Measurements from ENCODE around the gene UCHL1. TPM values are rescaled to one million over a fixed set of nuclear protein-coding genes. Genes with fewer than 3 reads are reported as not detected.
A peak's percentile ranks its signal among the peaks of the same experiment; 100 is the strongest.

Gene UCHL1
- total and polyA plus RNA-seq, 7 donors, result 10.5 to 88.3 (median 23.4) TPM

DNA sequence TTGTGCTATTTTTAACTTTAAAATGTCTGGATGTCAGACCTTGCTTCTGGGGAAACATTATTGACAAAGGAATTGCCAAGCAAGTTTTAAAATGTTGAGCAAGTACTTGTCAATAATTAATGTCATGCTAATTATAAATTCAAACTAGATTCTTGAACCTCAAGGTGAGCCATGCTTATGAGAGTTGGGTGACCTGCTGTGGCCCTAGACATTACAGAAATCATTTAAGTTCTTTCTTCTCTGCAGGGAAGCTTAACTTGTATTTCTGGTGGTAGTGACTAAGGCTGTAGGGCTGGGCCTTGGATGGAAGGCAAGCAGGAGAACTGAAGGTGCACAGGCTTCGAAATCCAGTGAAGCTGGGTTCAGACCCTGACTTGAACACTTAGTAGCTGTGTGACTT is 14.8 kb upstream of the UCHL1 start:
- 85 to 96% (median 94%) methylated on average over 1 of the region's 1 CpG for WGBS, 3 donors
- no peak overlapping the region for H3K27ac ChIP-seq
- no peaks in the 10 kb centered on the region for H3K4me1 ChIP-seq
- TF ChIP-seq, protein P1, sequence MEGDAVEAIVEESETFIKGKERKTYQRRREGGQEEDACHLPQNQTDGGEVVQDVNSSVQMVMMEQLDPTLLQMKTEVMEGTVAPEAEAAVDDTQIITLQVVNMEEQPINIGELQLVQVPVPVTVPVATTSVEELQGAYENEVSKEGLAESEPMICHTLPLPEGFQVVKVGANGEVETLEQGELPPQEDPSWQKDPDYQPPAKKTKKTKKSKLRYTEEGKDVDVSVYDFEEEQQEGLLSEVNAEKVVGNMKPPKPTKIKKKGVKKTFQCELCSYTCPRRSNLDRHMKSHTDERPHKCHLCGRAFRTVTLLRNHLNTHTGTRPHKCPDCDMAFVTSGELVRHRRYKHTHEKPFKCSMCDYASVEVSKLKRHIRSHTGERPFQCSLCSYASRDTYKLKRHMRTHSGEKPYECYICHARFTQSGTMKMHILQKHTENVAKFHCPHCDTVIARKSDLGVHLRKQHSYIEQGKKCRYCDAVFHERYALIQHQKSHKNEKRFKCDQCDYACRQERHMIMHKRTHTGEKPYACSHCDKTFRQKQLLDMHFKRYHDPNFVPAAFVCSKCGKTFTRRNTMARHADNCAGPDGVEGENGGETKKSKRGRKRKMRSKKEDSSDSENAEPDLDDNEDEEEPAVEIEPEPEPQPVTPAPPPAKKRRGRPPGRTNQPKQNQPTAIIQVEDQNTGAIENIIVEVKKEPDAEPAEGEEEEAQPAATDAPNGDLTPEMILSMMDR (IDR thresholded peaks at IDR 0.05), result no peak
- H3K27me3 ChIP-seq (ENCODE audit: insufficient read depth in 3 of 3, low read length in 2 of 3), result no peaks in the 10 kb centered on the region
- no peak for ATAC-seq
- intact Hi-C loops (cut with DNase I), result no loop called here
- DNase-seq, result no peak
- H3K36me3 ChIP-seq (ENCODE audit: insufficient read depth in 1 of 2, low read depth in 1 of 2), result no peaks in the 10 kb centered on the region
- H3K4me3 ChIP-seq, result no peak overlapping the region
- no peaks in the 10 kb centered on the region for H3K9me3 ChIP-seq

DNA sequence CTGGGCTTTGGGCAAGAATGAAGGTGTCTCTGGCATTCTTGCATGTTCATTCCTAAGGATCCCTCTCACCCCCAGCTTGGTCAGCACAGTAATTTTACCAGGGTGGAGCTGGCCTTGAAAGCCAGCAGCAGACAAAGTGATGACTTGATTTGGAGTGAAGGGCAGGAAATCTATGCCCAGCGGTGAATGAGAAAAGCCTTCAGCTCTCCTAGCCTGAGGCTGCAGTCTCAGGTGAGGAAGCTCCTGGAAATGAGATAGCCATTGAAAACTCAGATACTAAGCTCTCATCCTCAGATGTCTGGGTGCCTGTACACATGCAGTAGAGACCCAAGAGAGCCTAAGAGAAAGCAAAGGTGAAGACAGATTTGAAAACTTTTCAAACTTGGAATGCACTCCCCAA is 10.7 kb upstream of the UCHL1 start:
- DNase-seq (no peak), ATAC-seq (no peak)
- 84 to 95% (median 88%) methylated on average over 1 of the region's 1 CpG for WGBS, 3 donors
- H3K4me3 ChIP-seq, result no peak overlapping the region
- no peak overlapping the region for H3K27ac ChIP-seq
- TF ChIP-seq, protein P1 (IDR thresholded peaks at IDR 0.05), result no peak
- no peaks in the 10 kb centered on the region for H3K27me3 ChIP-seq (ENCODE audit: insufficient read depth in 3 of 3, low read length in 2 of 3)
- H3K9me3 ChIP-seq, result no peaks in the 10 kb centered on the region
- H3K36me3 ChIP-seq (ENCODE audit: insufficient read depth in 1 of 2, low read depth in 1 of 2), result no peaks in the 10 kb centered on the region
- no peaks in the 10 kb centered on the region for H3K4me1 ChIP-seq
- intact Hi-C loops (cut with DNase I), result no loop called here

DNA sequence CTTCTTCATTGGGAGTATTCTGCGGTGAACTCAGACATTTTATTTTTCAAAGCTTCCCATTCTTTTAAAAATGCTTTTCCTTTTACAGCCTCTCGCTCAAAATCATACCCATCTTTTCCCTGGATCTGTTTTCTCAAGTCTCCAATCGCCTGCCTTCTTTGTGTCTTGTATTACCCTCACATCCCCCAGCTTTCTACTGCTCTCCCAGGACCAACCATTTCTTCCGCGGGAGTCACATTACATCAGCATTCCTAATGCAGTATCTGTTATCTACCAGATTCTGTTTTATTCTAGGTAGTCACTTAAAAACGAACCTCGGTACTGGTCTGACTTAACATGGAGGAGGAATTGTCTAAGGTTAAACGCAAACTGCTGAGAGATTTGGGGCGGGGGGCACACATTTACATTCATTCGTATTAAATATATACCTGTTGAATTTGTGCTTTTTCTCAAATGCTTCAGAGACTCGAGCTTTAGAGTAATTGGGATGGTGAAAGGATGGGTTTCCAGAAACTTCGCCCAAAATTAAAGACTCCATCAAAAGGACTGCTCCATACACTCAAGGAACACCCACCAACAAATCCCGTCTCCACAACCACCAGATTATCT is 493 bp upstream of the UCHL1 start:
- peaks cover 5% of the 10 kb centered on the region for H3K4me1 ChIP-seq
- H3K4me3 ChIP-seq, result peak overlapping the region; percentile 64
- no peak overlapping the region for H3K27ac ChIP-seq
- TF ChIP-seq, protein P1 (IDR thresholded peaks at IDR 0.05), result no peak
- H3K27me3 ChIP-seq (ENCODE audit: insufficient read depth in 3 of 3, low read length in 2 of 3), result peaks cover 0 to 45% (median 4%) of the 10 kb centered on the region in 3 donors
- no peak for ATAC-seq
- no peaks in the 10 kb centered on the region for H3K36me3 ChIP-seq (ENCODE audit: insufficient read depth in 1 of 2, low read depth in 1 of 2)
- no peak for DNase-seq
- intact Hi-C loops (cut with DNase I), result no loop called here
- WGBS, 3 donors, result 40 to 46% (median 42%) methylated on average over 13 of the region's 13 CpGs
- H3K9me3 ChIP-seq, result no peaks in the 10 kb centered on the region

DNA sequence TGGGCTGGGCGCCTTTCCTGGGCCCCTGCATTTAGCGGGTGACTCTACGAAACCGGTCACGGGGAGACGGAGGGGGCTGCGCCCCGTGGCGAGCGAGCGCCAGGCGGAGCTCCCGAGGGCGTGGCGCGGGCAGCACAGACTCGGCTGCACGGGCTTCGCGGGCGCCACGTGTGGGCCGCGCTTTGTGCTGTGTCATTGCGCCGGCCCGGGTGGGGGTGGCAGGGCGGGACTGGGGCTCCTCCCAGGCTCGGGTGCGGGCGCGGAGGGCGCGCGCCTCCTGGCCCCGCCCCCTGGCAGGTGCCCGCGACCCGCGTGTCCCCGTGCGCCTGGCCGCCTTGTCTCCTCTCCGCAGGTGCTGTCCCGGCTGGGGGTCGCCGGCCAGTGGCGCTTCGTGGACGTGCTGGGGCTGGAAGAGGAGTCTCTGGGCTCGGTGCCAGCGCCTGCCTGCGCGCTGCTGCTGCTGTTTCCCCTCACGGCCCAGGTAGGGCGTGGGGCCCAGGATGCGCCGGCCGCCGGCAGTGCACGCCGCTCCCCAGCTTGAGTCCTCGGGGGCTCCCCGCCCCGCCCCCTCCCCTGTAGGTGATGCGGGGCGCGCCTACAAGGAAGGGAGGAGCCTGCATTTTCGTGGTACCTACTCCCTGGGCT is 651 bp downstream of the UCHL1 start:
- peaks cover 0 to 45% (median 4%) of the 10 kb centered on the region in 3 donors for H3K27me3 ChIP-seq (ENCODE audit: insufficient read depth in 3 of 3, low read length in 2 of 3)
- H3K4me1 ChIP-seq, result peaks cover 5% of the 10 kb centered on the region
- TF ChIP-seq, protein P1 (IDR thresholded peaks at IDR 0.05), result no peak
- ATAC-seq (peak; percentile 77 to 89 (median 82)), DNase-seq (peak; percentile 54 to 69)
- no peaks in the 10 kb centered on the region for H3K36me3 ChIP-seq (ENCODE audit: insufficient read depth in 1 of 2, low read depth in 1 of 2)
- 2 to 3% (median 3%) methylated on average over 35 to 69 of the region's 69 CpGs for WGBS, 3 donors
- no peak overlapping the region for H3K27ac ChIP-seq
- H3K4me3 ChIP-seq, result peak overlapping the region; percentile 64
- H3K9me3 ChIP-seq, result no peaks in the 10 kb centered on the region
- intact Hi-C loops (cut with DNase I), result no loop called here

Measured in psoas muscle (tissue), 8 donors.